Choroid plexus epithelial cell (primary cell): ENCODE results near the gene NIM1K.

Experiments
- DNase-seq: peaks from one replicate; pipeline ENCODE4 v3.0.0-alpha.2; 2010; ENCODE audit warnings: low read depth
- H3K4me3 ChIP-seq: 2 replicates; pipeline ENCODE4 v1.5.1; 2011; ENCODE audit warnings: low read depth, mild to moderate bottlenecking, control low read depth, low read length, moderate library complexity
- TF ChIP-seq, protein P1 (sequence below): conservative IDR thresholded peaks from 2 replicates; pipeline ENCODE4 v1.5.1; 2011; ENCODE audit warnings: low read depth, mild to moderate bottlenecking, control low read depth, inconsistent platforms, low read length, moderate library complexity

Gene NIM1K

DNA sequence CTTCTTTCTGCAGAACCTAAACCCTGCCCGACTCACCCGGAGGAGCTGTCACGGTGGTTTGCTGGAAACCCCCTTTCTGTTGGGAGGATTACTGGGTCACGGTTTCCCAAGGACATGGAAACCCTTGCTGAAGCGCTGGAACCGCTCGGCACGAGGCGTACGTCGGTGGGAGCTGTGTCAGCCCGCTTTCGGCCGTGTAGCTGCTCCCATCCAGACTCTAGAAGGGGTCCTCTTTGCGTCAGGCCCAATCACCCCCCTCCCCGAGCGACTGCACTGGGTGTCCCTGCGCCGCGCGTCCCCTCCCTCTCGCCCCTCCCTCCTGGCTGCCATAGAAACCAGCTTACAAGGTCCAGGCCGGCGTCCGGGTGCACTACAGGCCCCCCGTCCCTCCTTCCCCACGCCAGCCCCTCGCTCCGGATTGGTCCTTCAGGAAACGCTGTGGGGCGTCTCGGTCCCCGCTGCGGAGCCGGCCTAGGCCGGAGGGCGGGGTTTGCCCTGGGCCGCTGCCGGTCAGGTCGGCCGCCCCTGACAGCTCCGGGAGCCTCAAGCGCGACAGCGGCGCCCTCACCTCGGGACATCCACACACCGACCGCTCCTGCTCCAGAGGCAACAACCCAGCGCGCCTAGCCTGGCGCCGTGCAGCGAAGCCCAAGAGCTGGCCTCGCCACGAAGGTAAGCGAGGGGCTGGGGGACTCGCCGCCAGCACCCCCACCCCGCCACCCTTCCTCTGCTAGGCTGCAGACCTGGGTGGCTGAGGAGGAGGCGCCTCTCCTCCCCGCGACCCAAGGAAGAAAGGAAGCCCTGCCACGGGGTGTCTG, at the start of gene NIM1K:
Gene NIM1K, plus strand, starts transcription at position 486 of the 818 bp plus-strand sequence. CDS start 53,551 bp downstream, outside the sequence.
- TF ChIP-seq, protein P1, sequence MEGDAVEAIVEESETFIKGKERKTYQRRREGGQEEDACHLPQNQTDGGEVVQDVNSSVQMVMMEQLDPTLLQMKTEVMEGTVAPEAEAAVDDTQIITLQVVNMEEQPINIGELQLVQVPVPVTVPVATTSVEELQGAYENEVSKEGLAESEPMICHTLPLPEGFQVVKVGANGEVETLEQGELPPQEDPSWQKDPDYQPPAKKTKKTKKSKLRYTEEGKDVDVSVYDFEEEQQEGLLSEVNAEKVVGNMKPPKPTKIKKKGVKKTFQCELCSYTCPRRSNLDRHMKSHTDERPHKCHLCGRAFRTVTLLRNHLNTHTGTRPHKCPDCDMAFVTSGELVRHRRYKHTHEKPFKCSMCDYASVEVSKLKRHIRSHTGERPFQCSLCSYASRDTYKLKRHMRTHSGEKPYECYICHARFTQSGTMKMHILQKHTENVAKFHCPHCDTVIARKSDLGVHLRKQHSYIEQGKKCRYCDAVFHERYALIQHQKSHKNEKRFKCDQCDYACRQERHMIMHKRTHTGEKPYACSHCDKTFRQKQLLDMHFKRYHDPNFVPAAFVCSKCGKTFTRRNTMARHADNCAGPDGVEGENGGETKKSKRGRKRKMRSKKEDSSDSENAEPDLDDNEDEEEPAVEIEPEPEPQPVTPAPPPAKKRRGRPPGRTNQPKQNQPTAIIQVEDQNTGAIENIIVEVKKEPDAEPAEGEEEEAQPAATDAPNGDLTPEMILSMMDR, result no peak
- H3K4me3 ChIP-seq, result peak within 1 kb of the TSS; percentile 58
- peak; percentile 31 for DNase-seq

DNA sequence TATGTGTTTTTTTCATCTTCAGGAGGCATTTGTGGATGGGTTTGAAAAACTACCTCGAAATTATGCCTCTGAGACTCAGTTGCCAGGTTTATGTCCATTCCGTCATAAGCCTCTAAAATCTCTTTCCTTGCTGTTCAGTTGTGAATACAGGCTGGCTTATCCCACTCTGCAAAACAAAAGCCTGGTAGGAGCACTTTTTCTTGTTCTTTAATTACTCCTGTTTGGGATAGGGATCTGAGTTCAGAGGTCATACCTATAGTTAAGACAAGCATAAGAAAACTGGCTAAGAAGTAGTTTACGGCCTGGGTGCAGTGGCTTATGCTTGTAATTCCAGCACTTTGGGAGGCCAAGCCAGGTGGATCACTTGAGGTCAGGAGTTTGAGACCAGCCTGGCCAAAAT, 47.0 kb upstream of the NIM1K start:
- no peak overlapping the region for H3K4me3 ChIP-seq
- no peak for DNase-seq
- TF ChIP-seq, protein P1, result no peak

DNA sequence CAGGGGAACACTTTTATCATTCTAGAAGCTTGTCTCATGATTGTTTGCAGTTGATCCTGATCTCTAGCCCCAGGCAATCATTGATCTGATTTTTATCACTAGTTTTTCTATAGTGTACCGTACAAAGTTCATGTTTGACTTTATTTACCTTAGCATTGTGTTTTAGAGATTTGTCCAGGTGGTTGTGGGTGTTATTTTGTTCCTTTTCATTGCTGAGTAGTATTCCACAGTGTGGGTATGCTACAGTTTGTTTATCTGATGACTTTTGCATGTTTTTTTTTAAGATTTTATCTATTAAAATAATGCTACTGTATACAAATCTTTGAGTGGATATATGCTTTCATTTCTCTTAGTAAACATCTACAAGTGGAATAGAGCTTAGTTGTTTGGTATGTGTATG, 45.1 kb upstream of the NIM1K start:
- DNase-seq, result no peak
- TF ChIP-seq, protein P1, result no peak
- no peak overlapping the region for H3K4me3 ChIP-seq

DNA sequence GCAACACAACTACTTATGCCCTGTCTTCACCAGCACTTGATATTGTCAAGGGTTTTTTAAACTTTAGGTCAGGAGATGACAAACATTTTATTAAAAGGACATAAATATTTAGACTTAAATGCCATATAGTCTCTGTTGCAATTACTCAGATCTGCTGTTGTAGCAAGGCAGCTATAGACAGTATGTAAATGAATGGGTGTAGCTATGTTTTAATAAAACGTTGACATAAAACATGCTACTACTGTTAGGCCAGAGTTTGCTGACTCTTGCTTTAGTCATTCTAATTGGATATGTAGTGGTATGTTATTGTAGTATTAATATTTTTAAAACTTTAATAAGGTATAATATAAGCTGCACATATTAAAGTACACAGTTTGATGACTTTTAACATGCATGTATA, 43.6 kb upstream of the NIM1K start:
- TF ChIP-seq, protein P1, result no peak
- no peak overlapping the region for H3K4me3 ChIP-seq
- no peak for DNase-seq

DNA sequence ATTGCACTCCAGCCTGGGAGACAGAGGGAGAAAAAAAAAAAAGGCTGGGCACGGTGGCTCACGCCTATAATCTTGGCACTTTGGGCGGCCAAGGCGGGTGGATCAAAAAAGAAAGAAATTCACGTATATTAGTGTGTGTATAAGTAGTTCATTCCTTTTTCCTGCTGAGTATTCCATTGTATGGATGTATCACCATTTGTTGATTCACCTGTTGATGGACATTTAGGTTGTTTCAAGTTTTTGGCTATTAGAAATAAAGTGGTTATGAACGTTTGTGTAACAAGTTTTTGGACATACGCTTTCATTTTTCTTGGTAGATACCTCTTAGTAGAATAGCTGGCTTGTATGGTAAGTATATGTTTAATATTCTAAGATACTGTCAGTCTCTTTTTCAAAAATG, 42.8 kb upstream of the NIM1K start:
- DNase-seq, result no peak
- H3K4me3 ChIP-seq, result no peak overlapping the region
- TF ChIP-seq, protein P1, result no peak

DNA sequence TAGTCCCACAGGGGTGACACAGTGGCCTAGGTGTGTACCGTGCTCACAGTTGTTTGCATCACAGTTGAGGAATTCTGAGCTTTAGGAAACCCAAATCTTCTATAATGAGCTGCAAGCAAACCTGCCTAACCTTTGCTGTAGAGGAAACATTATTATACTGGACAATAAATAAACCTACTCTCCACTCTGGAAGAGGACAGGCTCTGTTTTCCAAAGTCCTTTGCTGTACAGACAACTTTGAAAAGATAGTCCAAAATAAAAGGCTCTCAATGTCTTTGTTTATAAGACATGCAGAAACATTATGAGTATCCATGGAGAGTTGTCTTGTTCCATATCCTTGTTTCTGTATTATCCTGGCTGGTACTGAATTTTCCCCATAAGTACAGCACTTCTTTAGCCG, 42.0 kb upstream of the NIM1K start:
- DNase-seq, result no peak
- no peak overlapping the region for H3K4me3 ChIP-seq
- TF ChIP-seq, protein P1, result no peak

DNA sequence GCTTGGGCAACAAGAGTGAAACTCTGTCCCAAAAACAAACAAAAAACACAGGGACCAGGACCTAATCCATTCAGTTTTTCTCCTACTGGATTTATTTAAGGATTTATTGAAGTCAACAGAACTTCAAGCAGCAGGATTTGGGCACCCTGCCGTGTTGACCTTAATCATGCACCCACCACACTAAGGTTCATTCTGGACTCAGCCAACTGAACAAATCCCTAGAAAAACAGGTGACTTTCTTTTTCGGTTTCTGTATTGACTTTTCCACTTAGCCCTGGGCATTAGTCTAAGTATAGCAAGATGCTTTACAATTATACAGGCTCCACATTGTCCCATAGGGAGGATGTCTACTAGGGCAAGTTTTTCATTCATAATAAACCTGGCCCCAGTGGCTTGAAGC, 41.3 kb upstream of the NIM1K start:
- H3K4me3 ChIP-seq, result no peak overlapping the region
- TF ChIP-seq, protein P1, result no peak
- DNase-seq, result no peak
